Pulmonary artery endothelial cell (primary cell): ENCODE data around the gene IRAK1. TPM values are rescaled to one million over a fixed set of nuclear protein-coding genes. Genes with fewer than 3 reads are reported as not detected.
"Not testable (repeated sequence)": the region's sequence is repeated elsewhere in the genome, so short reads cannot be mapped to it uniquely, and the experiment has no call there.

Source experiments
- DNase-seq: peaks from one replicate; pipeline ENCODE4 v3.0.0-alpha.2; 2011; ENCODE audit warnings: low read depth, low spot score
- total RNA-seq: library from RNA; depleted of rRNA; stranded (reverse); fragments of >200 nt; gene quantifications from 2 replicates; pipeline ENCODE4 v1.2.3, GENCODE V29; 2014

The IRAK1 gene
- total RNA-seq, 1 donor from 2014 or later = 93.2 TPM

GRCh38 chrX:153999359-154000037 is 20.2 kb downstream of the IRAK1 start:
- no peak for DNase-seq

DNA sequence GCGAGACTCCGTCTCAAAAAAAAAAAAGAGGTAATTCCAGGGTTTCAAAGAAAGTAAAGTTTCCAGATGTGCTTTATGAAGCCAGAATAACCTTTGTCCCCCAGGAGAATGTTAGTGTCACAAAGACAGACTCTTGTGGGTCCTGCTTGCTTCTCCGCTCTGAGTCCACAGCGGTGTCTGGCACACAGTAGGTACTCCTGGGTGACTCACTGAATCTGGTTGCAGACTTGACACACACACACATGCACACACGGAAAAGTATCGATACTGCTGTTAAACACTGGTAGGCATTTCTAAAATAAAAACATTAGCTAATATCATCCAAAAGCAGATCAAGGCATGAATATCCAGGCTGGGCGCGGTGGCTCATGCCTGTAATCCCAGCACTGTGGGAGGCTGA is 24.2 kb downstream of the IRAK1 start:
- no peak for DNase-seq

GRCh38 chrX:153994398-153994797 is 25.3 kb downstream of the IRAK1 start:
- DNase-seq = not testable (repeated sequence)

GRCh38 chrX:153993978-153994377 is 25.7 kb downstream of the IRAK1 start:
- no peak for DNase-seq

DNA sequence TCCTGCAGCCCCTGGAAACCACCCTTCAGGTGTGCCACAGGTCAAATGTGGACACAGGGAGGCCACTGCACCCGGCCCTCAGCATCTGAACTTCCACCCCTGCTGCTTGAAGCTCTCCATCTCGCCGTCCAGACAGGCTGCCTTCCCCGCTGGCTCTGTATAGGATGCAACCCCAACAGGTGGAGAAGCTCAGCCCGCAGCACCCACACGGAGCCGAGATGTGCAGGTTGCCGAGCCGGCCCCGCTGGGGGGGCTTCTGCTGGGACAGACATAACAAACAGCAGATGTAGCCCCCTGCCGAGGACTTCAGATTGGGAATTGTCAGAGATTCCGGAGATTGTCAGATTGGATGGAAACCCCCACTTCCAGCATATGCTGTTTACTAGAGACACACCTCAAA is 26.6 kb downstream of the IRAK1 start:
- DNase-seq = no peak

GRCh38 chrX:153992180-153992579 is 27.5 kb downstream of the IRAK1 start:
- DNase-seq = no peak

- no peak for DNase-seq
Observed at GRCh38 chrX:153991013-153991580, 28.6 kb downstream of the IRAK1 start.

GRCh38 chrX:153989973-153990655 is 29.6 kb downstream of the IRAK1 start:
- DNase-seq = no peak

DNA sequence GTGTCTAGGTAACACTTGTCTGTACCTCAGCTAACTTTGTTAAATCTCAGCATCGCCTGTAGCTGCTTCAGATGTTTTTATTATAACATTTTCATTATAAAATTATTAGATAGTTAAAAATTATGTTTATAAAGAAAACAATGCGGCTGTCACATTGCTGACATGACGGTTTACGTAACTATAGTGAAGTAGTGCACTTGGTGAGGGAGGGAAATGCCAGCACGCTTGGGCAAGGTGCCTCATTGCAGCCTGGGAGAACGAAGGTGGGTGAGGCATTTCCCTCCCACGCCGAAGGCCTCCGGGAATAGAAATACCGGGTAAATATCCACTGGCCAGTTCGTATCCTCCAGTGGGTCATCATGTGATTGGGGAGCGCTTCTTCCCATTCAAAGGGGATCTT is 31.2 kb downstream of the IRAK1 start:
- no peak for DNase-seq

DNA sequence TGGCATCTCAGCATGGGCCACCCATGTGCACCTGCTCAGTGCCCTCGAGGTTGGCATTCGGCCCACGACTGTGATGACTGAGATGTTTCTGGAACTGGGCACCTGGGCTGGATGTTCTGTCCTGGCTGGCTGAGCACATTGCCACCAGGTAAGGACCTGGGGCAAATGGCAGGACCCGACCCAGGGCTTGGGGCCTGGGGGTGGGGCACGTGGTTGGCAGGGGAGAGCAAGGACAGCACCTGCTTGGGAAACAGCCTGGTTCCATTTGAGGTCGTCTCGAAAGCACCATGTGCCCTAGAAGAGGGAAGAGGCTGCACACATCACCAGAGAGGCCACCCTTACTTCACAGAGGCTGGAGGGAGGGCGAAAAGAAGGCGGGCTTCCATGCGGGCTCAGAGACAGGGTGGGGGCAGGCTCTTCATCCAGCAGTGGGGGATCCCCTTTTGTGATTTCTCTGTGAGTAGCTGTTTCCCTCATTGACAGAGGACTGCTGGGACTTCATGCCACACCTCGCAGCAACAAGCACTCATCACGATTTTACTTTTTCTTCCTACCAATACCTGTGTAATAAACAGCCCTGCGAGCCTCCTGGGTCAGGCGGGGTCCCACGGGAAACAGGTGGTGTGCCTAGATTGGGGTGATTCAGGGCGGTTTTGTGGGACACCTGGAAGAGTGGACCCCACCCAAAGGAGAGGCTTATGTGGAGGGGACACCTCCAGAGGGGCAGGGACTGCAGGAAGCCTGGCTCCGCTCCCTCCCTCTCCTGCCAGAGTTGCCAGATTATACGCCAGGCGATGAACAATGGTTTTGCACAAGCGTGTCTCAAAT is 35.1 kb downstream of the IRAK1 start:
- DNase-seq = no peak

DNA sequence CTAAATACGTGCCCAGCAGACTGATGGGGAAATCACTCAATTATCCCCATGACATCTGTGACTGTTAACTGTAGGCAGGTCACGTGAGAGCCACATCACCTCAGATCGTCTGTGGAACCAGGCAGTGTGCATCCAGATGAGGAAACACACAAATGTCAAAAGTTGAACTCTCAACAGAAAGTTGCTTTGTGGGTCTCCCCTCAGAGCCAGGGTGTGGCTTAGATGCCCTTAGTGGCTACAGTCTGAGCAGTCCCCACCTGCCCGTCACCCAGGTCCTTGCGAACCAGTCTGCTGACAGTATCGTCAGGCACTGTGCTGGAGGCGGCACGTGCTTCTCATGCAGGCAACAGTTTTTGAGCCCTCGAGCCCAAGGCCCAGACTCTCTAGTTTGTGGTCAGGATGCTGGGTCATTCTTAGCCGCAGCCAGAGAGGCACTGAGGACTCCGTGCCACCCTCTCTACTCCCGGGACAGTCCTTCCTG is 36.3 kb downstream of the IRAK1 start:
- no peak for DNase-seq

GRCh38 chrX:153981771-153982533 is 37.8 kb downstream of the IRAK1 start:
- DNase-seq = no peak

DNA sequence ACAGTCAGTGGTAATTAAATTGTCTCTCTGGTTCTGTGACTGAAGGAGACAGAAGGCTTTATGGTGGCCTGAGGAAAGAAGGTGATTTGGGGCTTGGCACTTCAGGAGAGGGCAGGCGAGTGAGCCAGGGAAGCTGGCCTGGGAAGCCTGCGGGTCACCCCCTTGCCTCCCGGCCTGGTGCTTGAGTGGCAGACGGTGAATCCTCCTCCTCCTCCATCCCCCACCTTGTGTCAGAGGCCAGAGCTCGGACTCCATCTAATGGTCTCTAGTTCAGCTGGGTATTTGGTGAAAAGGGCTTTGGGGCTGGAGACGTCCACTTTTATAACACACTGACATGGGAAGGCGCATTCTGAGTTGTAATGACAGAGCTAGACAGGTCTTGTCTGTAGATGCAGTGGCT is 38.5 kb downstream of the IRAK1 start:
- DNase-seq = no peak

DNA sequence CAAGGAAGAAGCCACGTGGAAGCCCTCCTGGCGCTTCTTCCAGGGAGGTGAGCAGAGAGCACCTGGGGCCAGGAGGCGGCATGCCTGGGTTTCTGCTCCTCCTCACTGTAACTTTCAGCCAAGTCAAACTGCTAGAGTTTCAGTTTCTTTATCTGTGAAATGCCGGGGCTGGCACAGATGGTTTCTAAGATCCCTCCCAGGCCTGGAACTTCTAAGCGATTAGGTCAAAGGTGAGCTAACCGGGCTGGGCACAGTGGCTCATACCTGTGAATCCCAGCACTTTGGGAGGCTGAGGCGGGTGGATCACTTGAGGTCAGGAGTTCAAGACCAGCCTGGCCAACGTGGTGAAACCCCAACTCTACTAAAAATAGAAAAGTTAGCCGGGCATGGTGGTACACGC is 39.3 kb downstream of the IRAK1 start:
- DNase-seq = not testable (repeated sequence)

DNA sequence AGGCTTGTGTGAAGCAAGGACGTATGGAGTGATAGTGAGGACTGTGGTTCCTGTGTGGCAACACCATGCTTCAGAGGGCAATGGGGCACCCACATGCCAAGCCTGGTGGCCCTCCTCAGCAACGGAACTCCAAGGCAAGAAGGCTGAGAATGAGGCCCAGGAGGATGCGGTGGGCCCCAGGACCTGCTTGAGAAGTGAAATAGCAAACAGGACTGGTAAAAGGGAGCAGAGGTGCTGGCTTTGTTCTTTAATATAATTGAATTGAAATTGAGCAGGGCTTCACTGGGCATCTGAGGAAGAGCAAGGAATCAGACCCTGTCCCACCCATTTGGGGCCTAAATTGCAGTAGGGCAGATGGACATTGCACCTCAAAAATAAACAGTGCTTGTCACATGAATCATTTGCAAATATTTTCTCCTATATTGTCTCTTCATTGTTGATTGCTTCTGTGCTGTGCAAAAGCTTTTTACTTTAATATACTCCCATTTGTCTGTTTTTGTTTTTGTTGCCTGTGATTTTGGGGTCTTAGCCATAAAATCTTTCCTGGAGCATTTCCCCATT is 44.9 kb downstream of the IRAK1 start:
- no peak for DNase-seq

- DNase-seq = no peak
Observed at GRCh38 chrX:153974003-153974725, 45.5 kb downstream of the IRAK1 start.

DNA sequence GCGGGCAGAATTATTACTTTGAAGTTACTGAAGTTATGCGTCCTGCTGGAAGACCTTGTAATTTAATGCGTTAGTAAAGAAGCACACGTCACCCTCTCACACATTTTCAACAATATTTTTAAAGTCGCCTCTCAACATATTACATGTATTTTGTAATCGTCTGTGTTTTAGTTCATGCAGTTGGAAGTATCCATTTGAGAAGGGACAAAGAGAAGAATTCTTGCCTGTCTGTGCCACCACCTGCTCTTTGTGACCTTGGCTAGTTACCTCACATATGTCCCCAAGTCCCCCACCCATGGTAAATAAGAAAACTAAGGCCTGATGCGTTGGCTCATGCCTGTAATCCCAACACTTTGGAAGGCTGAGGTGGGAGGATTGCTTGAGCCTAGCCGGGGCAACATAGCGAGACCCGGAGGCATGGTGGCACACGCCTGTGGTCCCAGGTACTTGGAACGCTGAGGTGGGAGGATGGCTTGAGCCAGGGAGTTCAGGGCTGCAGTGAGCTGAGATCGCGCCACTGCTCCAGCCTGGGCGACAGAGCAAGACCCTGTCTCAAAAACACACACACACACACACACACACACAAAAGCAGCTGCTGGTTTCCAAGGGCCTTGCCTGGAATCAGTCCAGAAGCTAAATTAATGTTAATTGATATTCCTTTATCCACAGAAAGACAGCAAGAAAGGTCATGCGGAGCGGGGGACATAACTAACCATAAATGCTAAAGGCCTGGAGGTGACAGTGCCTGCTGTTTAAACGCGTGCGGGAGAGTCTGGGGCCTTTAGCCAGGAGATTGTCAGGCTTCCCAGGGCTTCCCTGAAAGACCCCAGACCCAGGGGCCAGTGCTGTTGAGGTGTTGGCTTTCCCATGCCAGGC is 46.3 kb downstream of the IRAK1 start:
- DNase-seq = no peak

DNA sequence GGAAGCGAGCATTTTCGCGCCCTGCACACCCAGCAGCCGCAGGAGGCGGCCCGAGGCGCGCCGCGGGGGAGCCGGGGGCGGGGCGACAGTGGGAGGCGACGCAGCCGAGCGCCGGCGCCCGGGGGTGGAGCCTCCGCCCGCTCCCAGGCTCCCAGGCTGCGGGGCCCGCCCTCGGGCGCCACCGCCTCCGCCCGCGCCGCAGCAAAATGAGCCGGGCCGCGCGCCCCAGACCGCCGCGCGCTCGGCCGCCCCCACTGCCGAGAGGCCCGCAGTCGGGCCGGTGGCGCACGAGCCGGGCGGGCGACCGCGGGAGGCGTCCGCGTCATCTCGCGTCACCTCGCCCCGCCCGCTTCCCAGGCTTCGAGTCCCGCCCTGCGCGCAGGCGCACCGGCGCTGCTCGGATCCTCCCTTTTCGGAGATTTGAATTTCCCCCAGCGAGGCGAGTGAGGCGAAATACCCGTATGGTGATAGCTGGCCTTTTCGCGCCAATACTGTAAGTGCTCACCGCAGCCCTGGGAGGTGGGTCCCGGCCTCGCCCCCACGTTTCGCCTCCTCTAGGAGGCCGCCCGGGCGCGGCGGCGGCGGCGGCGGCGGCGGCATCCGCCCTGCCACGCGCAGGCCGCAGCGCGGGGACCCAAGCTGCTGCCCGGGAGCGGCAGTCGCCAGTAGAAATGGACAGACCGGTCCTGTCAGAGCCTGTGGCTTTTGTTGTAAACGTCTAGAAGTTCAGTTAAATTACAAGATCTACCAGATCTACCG is 47.2 kb downstream of the IRAK1 start, which contains the start of gene TMEM187:
Gene TMEM187 (plus strand): TSS at position 387 of the 759 bp plus-strand sequence. CDS start 9,309 bp downstream, outside the sequence.
- DNase-seq = no peak
